Measurements from ENCODE around the gene SLC5A3.

GRCh38 chr21:34042735-34043134 lies 30.6 kb upstream of the SLC5A3 start:
- TF ChIP-seq CTCF (IDR thresholded peaks at IDR 0.05; ENCODE audit: poor library complexity, severe bottlenecking), result no peak
- TF ChIP-seq TAF1 (IDR thresholded peaks at IDR 0.05; ENCODE audit: low read depth), result no peak
- no peak for TF ChIP-seq EZH2 (IDR thresholded peaks at IDR 0.05; ENCODE audit: borderline replicate concordance, insufficient read depth, low read length, poor library complexity, severe bottlenecking)
- no peak for TF ChIP-seq EP300 (conservative IDR thresholded peaks at IDR 0.05; ENCODE audit: poor library complexity, severe bottlenecking)
- TF ChIP-seq RAD21 (conservative IDR thresholded peaks at IDR 0.05), result no peak
- TF ChIP-seq REST (IDR thresholded peaks at IDR 0.05; ENCODE audit: borderline replicate concordance), result no peak
- TF ChIP-seq MXI1 (conservative IDR thresholded peaks at IDR 0.05; ENCODE audit: poor library complexity, severe bottlenecking), result no peak
- no peak for TF ChIP-seq POLR2AphosphoS5 (IDR thresholded peaks at IDR 0.05)

Data from neural cell (in vitro differentiated cells).